Transverse colon (tissue), 4 donors: ENCODE measurements around the gene FASN. TPM values are rescaled to one million over a fixed set of nuclear protein-coding genes. Genes with fewer than 3 reads are reported as not detected.

Experiments used
- DNase-seq: peaks from one replicate; pipeline ENCODE4 v3.0.0-alpha.2; 2019
- H3K27ac ChIP-seq, 4 donors: fragments of 200-600 bp; sonication (generic); 2 replicates each; pipeline ENCODE4 v1.5.1; 2016 to 2018; ENCODE audit warnings: inconsistent platforms in 4 of 4
- H3K27me3 ChIP-seq: fragments of 200-600 bp; sonication (generic); 2 replicates; pipeline ENCODE4 v1.5.1; 2017; ENCODE audit warnings: inconsistent platforms
- H3K36me3 ChIP-seq, 4 donors: fragments of 200-600 bp; sonication (generic); 2 replicates each; pipeline ENCODE4 v1.5.1; 2017 to 2019; ENCODE audit warnings: inconsistent platforms in 4 of 4
- H3K4me1 ChIP-seq, 4 donors: fragments of 200-600 bp; sonication (generic); 2 replicates each; pipeline ENCODE4 v1.5.1; 2017 to 2020; ENCODE audit warnings: inconsistent platforms in 4 of 4
- H3K4me3 ChIP-seq, 4 donors: fragments of 200-600 bp; sonication (generic); 1 replicate in 1 of 4; 2 replicates in 3 of 4; pipeline versions ENCODE4 v1.5.1 to v1.6.1; 2017 to 2019; ENCODE audit warnings: inconsistent platforms in 4 of 4
- H3K9me3 ChIP-seq, 2 donors: fragments of 200-600 bp; sonication (generic); 2 replicates each; pipeline ENCODE4 v1.5.1; 2017 to 2019; ENCODE audit warnings: inconsistent platforms in 2 of 2
- EP300 ChIP-seq: sonication (generic); formaldehyde crosslinking; IDR thresholded peaks from one replicate; pipeline ENCODE4 v1.6.1; 2017; ENCODE audit warnings: antibody characterized with exemption, low read depth
- POLR2A ChIP-seq: fragments of 450-650 bp; IDR thresholded peaks from one replicate; pipeline ENCODE4 v1.6.1; 2016; ENCODE audit warnings: antibody characterized with exemption, mild to moderate bottlenecking, moderate library complexity
- POLR2AphosphoS5 ChIP-seq, 3 donors: sonication (generic); formaldehyde crosslinking; IDR thresholded peaks; one replicate each; pipeline ENCODE4 v1.6.1; 2016; ENCODE audit warnings: antibody characterized with exemption in 3 of 3
- whole genome bisulfite sequencing, 2 donors: methylation state at CpG; one replicate each; pipeline ENCODE4 v1.1.5; 2018; ENCODE audit warnings: low coverage in 1 of 2; 5-methylcytosine and 5-hydroxymethylcytosine counted together
- in situ Hi-C, 4 donors: fragments of 200-750 bp; cut with MboI; loops; one replicate each; pipeline versions ENCODE4 v1.15.0 to v1.15.1; 2017; ENCODE audit warnings: low sequenced_read_pairs in 3 of 4, low pct_ligation_motif_present in 1 of 4, low pct_unique_long_range_greater_than_20kb in 1 of 4
- intact Hi-C: fragments of 100-400 bp; cut with DNase I; formaldehyde crosslinking; loops from one replicate; pipeline ENCODE4 v1.15.1; 2023; ENCODE audit warnings: low total_unique reads
- total RNA-seq, 4 donors: library from RNA; depleted of rRNA; stranded (reverse); fragments of >200 nt; gene quantifications; one replicate each; pipeline ENCODE4 v1.1.0, GENCODE V29; 2016
- TF ChIP-seq, protein P1 (sequence below), 5 experiments: fragments of 200-600 bp in 3 of 5; fragments of 450-650 bp in 2 of 5; sonication (generic) in 3 of 5; IDR thresholded peaks; 1 replicate in 2 of 5; 2 replicates in 3 of 5; pipeline ENCODE4 v1.5.1; 2016 to 2017; ENCODE audit warnings: antibody characterized with exemption in 5 of 5, inconsistent platforms in 3 of 5, mild to moderate bottlenecking in 2 of 5, moderate library complexity in 1 of 5

Gene FASN
- total RNA-seq, 4 donors from 2014 or later: 25.1 to 185 (median 99.4) TPM

DNA sequence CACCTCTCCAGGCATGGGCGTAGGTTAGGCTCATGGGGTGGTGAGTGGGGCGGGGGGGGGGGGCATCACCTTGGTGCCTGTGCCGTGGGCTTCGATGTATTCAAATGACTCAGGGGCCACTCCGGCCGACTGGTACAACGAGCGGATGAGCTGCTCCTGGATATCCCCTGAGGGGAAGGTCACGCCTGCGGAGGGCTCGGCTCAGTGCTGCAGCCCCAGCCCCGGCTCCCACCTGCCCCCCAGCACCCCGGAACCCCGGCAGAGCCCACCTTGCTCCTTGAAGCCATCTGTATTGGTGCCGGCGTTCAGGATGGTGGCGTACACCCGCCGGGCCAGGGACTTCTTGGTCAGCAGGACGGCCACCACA, 5.4 kb downstream of the FASN start:
- 94% methylated on average over 19 of the region's 20 CpGs; no CpG with 5 or more reads in 1 of the 2 donors for WGBS, 2 donors
- Histone ChIP-seq H3K27ac (no peak overlapping the region), H3K4me3 (no peak overlapping the region), H3K27me3 (no peaks in the 10 kb centered on the region), H3K36me3 (peaks cover 0 to 71% (median 35%) of the 10 kb centered on the region in 4 donors), H3K9me3 (no peaks in the 10 kb centered on the region), H3K4me1 (peaks cover 11 to 17% (median 13%) of the 10 kb centered on the region in 4 donors)
- in situ Hi-C loops: no loop called here
- intact Hi-C loops: no loop called here
- DNase-seq: peak; percentile 7
- TF ChIP-seq POLR2A: no peak
- no peak for TF ChIP-seq EP300
- TF ChIP-seq POLR2AphosphoS5 (IDR thresholded peaks at IDR 0.05): no peak
- TF ChIP-seq, protein P1, sequence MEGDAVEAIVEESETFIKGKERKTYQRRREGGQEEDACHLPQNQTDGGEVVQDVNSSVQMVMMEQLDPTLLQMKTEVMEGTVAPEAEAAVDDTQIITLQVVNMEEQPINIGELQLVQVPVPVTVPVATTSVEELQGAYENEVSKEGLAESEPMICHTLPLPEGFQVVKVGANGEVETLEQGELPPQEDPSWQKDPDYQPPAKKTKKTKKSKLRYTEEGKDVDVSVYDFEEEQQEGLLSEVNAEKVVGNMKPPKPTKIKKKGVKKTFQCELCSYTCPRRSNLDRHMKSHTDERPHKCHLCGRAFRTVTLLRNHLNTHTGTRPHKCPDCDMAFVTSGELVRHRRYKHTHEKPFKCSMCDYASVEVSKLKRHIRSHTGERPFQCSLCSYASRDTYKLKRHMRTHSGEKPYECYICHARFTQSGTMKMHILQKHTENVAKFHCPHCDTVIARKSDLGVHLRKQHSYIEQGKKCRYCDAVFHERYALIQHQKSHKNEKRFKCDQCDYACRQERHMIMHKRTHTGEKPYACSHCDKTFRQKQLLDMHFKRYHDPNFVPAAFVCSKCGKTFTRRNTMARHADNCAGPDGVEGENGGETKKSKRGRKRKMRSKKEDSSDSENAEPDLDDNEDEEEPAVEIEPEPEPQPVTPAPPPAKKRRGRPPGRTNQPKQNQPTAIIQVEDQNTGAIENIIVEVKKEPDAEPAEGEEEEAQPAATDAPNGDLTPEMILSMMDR (IDR thresholded peaks at IDR 0.05): no peak

DNA sequence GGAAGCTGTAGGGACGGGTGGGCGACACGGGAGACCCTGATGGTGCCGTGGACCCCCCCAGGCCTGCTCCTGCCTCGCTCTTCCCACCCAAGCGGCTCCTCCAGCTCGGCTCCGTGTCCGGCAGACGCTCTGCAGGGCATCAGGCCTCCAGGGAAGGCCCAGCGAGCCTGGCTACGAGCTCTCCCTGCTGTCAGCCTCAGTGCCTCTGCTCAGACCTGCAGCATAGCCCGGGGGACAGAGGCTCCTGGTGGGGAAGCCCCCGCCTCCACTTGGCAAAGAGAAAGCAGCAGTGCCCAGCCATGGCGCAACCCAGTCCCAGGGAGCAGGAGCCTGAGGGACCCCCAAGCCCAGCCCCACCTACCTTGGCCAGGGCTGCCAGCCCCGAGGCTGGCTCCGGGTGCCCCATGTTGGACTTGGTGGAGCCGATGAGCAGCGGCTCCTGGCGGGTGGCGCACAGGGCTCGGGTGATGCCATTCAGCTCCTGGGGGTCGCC, 5.9 kb downstream of the FASN start:
- TF ChIP-seq EP300: no peak
- TF ChIP-seq, protein P1 (IDR thresholded peaks at IDR 0.05): no peak
- TF ChIP-seq POLR2AphosphoS5 (IDR thresholded peaks at IDR 0.05): no peak
- TF ChIP-seq POLR2A: no peak
- Histone ChIP-seq H3K4me3 (no peak overlapping the region), H3K27me3 (no peaks in the 10 kb centered on the region), H3K9me3 (no peaks in the 10 kb centered on the region), H3K4me1 (peaks cover 9 to 12% (median 10%) of the 10 kb centered on the region in 4 donors), H3K27ac (no peak overlapping the region), H3K36me3 (peaks cover 0 to 75% (median 38%) of the 10 kb centered on the region in 4 donors)
- intact Hi-C loops (no loop called here), in situ Hi-C loops (no loop called here)
- 93% methylated on average over 17 of the region's 23 CpGs; no CpG with 5 or more reads in 1 of the 2 donors for WGBS, 2 donors
- no peak for DNase-seq

DNA sequence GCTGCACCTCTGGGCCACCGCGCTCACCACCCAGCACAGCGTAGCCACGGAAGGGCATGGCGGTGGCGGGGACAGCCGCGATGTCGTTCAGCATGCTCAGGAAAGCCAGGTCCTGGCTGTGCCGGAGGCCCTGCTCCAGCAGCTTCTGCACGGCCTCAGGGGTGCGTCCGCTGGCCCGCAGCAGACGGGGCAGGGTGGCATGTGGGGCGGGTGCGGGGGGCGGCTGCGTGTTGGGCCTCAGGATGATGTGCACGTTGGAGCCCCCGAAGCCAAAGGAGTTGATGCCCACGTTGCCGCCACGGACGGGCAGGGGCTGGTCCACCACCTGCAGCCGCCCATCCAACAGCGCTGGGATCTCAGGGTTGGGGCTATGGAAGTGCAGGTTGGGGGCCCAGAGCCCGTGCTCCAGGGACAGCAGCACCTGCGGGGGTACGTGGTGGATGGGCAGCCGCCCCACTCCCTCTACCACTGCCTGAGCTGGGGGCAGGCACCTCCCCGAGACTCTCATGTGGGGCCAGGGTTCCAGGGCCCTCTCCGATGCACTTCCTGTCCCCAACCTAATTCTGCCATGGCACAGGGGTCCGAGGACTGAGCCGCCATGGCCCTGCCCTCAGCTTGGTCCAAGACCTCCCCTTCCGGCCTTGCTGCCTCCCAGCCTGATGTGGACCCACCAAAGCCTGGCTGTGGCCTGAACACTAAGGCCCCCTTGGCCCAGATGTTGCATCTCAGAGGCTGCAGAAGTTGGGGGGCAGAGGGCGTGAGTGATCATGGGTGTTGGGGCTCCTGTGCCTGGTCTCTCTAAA, 6.6 kb downstream of the FASN start:
- 95% methylated on average over 37 of the region's 37 CpGs; no CpG with 5 or more reads in 1 of the 2 donors for WGBS, 2 donors
- Histone ChIP-seq H3K9me3 (no peaks in the 10 kb centered on the region), H3K36me3 (peaks cover 0 to 76% (median 41%) of the 10 kb centered on the region in 4 donors), H3K4me1 (peaks cover 2 to 6% (median 4%) of the 10 kb centered on the region in 4 donors), H3K4me3 (no peak overlapping the region), H3K27me3 (no peaks in the 10 kb centered on the region), H3K27ac (no peak overlapping the region)
- intact Hi-C loops (no loop called here), in situ Hi-C loops (no loop called here)
- no peak for TF ChIP-seq POLR2AphosphoS5 (IDR thresholded peaks at IDR 0.05)
- no peak for TF ChIP-seq EP300
- TF ChIP-seq POLR2A: no peak
- TF ChIP-seq, protein P1 (IDR thresholded peaks at IDR 0.05): no peak
- DNase-seq: no peak

DNA sequence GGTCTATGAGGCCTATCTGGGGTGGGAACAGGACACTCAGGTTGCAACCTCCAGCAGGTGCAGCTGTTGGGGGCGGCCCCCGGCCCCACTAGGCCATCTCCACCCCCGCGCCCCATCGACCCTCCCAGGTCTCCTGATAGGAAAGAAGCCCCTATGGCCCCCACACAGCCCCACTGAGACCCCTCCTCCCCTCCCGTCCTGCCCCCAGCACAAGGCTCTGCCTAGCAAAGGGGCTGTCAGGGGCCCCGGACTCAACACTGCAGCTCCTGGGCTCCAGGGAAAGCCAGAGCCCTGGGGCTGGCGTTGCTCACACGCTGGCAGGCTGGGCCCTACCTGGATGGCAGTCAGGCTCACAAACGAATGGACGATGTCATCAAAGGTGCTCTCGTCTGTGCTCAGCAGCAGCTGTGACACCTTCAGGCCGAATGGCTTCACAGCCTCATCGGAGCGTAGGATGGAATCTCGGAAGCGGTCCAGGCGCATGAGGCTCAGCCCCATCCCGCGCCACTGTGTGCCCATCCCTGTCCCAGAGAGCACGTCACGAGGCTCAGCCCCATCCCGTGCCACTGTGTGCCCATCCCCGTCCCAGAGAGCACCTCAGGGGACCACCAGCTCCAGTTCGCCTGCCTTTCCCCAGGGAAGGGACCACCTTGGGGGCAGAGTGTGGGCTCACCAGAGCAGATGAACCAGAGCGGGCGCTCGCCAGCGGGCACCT, 7.3 kb downstream of the FASN start:
- Histone ChIP-seq H3K27ac (no peak overlapping the region), H3K4me3 (no peak overlapping the region), H3K27me3 (no peaks in the 10 kb centered on the region), H3K4me1 (no peaks in the 10 kb centered on the region), H3K9me3 (no peaks in the 10 kb centered on the region), H3K36me3 (peaks cover 0 to 83% (median 41%) of the 10 kb centered on the region in 4 donors)
- no peak for DNase-seq
- intact Hi-C loops (no loop called here), in situ Hi-C loops (no loop called here)
- WGBS, 2 donors: 93% methylated on average over 29 of the region's 29 CpGs; no CpG with 5 or more reads in 1 of the 2 donors
- TF ChIP-seq POLR2AphosphoS5 (IDR thresholded peaks at IDR 0.05) (no peak), POLR2A (no peak), EP300 (no peak)
- TF ChIP-seq, protein P1 (IDR thresholded peaks at IDR 0.05): no peak
